ENCODE data around the gene KRTAP5-8.

KRTAP5-8 gene

DNA sequence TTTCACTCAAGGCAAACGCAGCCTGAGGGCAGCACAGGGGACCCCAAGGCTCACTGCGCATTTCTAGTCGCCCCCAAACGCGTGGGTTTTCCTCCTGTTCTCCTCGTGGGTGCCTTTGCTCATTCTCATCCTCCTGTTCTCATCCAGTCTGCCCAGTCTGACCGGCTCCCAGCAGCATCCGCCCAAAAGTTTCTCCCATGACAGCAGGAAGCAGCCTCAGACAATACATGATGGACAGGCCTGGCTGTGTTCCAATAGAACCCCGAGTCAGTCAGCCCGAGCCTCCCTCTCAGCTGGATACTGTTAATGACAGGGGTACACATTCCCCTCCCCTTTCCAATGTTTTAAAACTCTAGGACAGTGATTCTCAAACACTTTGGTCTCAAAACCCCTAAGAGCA, 33.3 kb upstream of the KRTAP5-8 start:
- Histone ChIP-seq H3K79me2 (ENCODE audit: low read length) (no peaks in the 10 kb centered on the region), H3K27me3 (ENCODE audit: low read depth, low read length) (no peaks in the 10 kb centered on the region), H3K27ac (ENCODE audit: low read length) (no peak overlapping the region), H3K9ac (ENCODE audit: low read length) (no peak overlapping the region), H3K36me3 (replicated peaks; ENCODE audit: low read depth, low read length) (peaks cover 13% of the 10 kb centered on the region), H3K4me1 (ENCODE audit: low read length) (no peaks in the 10 kb centered on the region), H2AFZ (ENCODE audit: low read depth, low read length) (no peak overlapping the region), H3K9me3 (ENCODE audit: insufficient read depth, low read length) (peaks cover 2% of the 10 kb centered on the region; the same call in 1 of the 2 replicates), H4K20me1 (ENCODE audit: insufficient read depth, low read length) (no peaks in the 10 kb centered on the region), H3K4me3 (ENCODE audit: low read length) (no peak overlapping the region), H3K4me2 (ENCODE audit: low read length) (no peak overlapping the region)
- TF ChIP-seq CTCF (IDR thresholded peaks at IDR 0.05; ENCODE audit: low read depth, low read length) (no peak), EZH2phosphoT487 (IDR thresholded peaks at IDR 0.05; ENCODE audit: low read depth) (no peak)

GRCh38 chr11:71505001-71505400, 32.8 kb upstream of the KRTAP5-8 start:
- H2AFZ ChIP-seq (ENCODE audit: low read depth, low read length), result no peak overlapping the region
- H3K9ac ChIP-seq (ENCODE audit: low read length), result no peak overlapping the region
- no peaks in the 10 kb centered on the region for H3K27me3 ChIP-seq (ENCODE audit: low read depth, low read length)
- H3K4me1 ChIP-seq (ENCODE audit: low read length), result no peaks in the 10 kb centered on the region
- TF ChIP-seq EZH2phosphoT487 (IDR thresholded peaks at IDR 0.05; ENCODE audit: low read depth), result no peak
- TF ChIP-seq CTCF (IDR thresholded peaks at IDR 0.05; ENCODE audit: low read depth, low read length), result no peak
- H3K9me3 ChIP-seq (ENCODE audit: insufficient read depth, low read length), result peaks cover 5% of the 10 kb centered on the region; the same call in 1 of the 2 replicates
- peaks cover 9% of the 10 kb centered on the region for H3K36me3 ChIP-seq (replicated peaks; ENCODE audit: low read depth, low read length)
- no peak overlapping the region for H3K4me2 ChIP-seq (ENCODE audit: low read length)
- H3K27ac ChIP-seq (ENCODE audit: low read length), result no peak overlapping the region
- H3K4me3 ChIP-seq (ENCODE audit: low read length), result no peak overlapping the region
- no peaks in the 10 kb centered on the region for H3K79me2 ChIP-seq (ENCODE audit: low read length)
- no peaks in the 10 kb centered on the region for H4K20me1 ChIP-seq (ENCODE audit: insufficient read depth, low read length)

GRCh38 chr11:71505781-71506180, 32.0 kb upstream of the KRTAP5-8 start:
- Histone ChIP-seq H3K9ac (ENCODE audit: low read length) (no peak overlapping the region), H3K4me3 (ENCODE audit: low read length) (no peak overlapping the region)
- TF ChIP-seq EZH2phosphoT487 (IDR thresholded peaks at IDR 0.05; ENCODE audit: low read depth) (no peak), CTCF (IDR thresholded peaks at IDR 0.05; ENCODE audit: low read depth, low read length) (no peak)

GRCh38 chr11:71507102-71507501, 30.7 kb upstream of the KRTAP5-8 start:
- Histone ChIP-seq H3K79me2 (ENCODE audit: low read length) (no peaks in the 10 kb centered on the region), H3K4me1 (ENCODE audit: low read length) (no peaks in the 10 kb centered on the region), H3K4me2 (ENCODE audit: low read length) (no peak overlapping the region), H2AFZ (ENCODE audit: low read depth, low read length) (no peak overlapping the region), H3K9ac (ENCODE audit: low read length) (no peak overlapping the region), H3K4me3 (ENCODE audit: low read length) (no peak overlapping the region), H3K36me3 (replicated peaks; ENCODE audit: low read depth, low read length) (peaks cover 5% of the 10 kb centered on the region), H3K27ac (ENCODE audit: low read length) (no peak overlapping the region), H4K20me1 (ENCODE audit: insufficient read depth, low read length) (no peaks in the 10 kb centered on the region), H3K27me3 (ENCODE audit: low read depth, low read length) (no peaks in the 10 kb centered on the region), H3K9me3 (ENCODE audit: insufficient read depth, low read length) (peaks cover 5% of the 10 kb centered on the region; the same call in 1 of the 2 replicates)
- no peak for TF ChIP-seq EZH2phosphoT487 (IDR thresholded peaks at IDR 0.05; ENCODE audit: low read depth)
- TF ChIP-seq CTCF (IDR thresholded peaks at IDR 0.05; ENCODE audit: low read depth, low read length), result no peak

More at GRCh38 chr11:71505781-71506180, 32.0 kb upstream of the KRTAP5-8 start:
- Histone ChIP-seq H3K27ac (ENCODE audit: low read length) (no peak overlapping the region), H3K27me3 (ENCODE audit: low read depth, low read length) (no peaks in the 10 kb centered on the region), H3K79me2 (ENCODE audit: low read length) (no peaks in the 10 kb centered on the region), H4K20me1 (ENCODE audit: insufficient read depth, low read length) (no peaks in the 10 kb centered on the region), H3K4me1 (ENCODE audit: low read length) (no peaks in the 10 kb centered on the region), H3K4me2 (ENCODE audit: low read length) (no peak overlapping the region), H3K36me3 (replicated peaks; ENCODE audit: low read depth, low read length) (peaks cover 5% of the 10 kb centered on the region), H3K9me3 (ENCODE audit: insufficient read depth, low read length) (peaks cover 5% of the 10 kb centered on the region; the same call in 1 of the 2 replicates), H2AFZ (ENCODE audit: low read depth, low read length) (no peak overlapping the region)

Data from OCI-LY3 (cell line).